Endothelial cell of umbilical vein (primary cell): ENCODE results near the gene CXCR2. TPM values are rescaled to one million over a fixed set of nuclear protein-coding genes. Genes with fewer than 3 reads are reported as not detected.
"Not testable (repeated sequence)": the region's sequence is repeated elsewhere in the genome, so short reads cannot be mapped to it uniquely, and the experiment has no call there.

ENCODE experiments used
- BruUV-seq: library from RNA; stranded (reverse); fragments of 400-500 nt; replicated peaks from 2 replicates; lab custom pipeline; 2021; lab: Mats Ljungman, UMichigan
- CTCF ChIA-PET: fragments of 300-600, 350-600 bp; sonication (Branson Sonifier 250); formaldehyde crosslinking; loops from one replicate; lab custom pipeline; 2021; ENCODE audit warnings: antibody characterized with exemption, inconsistent platforms; lab: Charles Lee
- POLR2A ChIA-PET: fragments of 300-600, 350-600 bp; sonication (Branson Sonifier 250); formaldehyde crosslinking; loops from one replicate; lab custom pipeline; 2021; ENCODE audit warnings: antibody characterized with exemption, inconsistent platforms; lab: Charles Lee
- DNase-seq: peaks from one replicate; pipeline ENCODE4 v3.0.0-alpha.2; 2011; ENCODE audit warnings: low read depth, low spot score
- FAIRE-seq: peaks from 2 replicates; lab custom pipeline; 2011; peaks lifted over from hg19 to GRCh38; lab: Jason Lieb, UNC
- H2AFZ ChIP-seq: 2 replicates; pipeline ENCODE4 v1.6.0; 2012; ENCODE audit warnings: low read depth, low read length, control low read depth, inconsistent platforms
- H3K27ac ChIP-seq: 2 replicates; pipeline ENCODE4 v1.5.1; 2011; ENCODE audit warnings: low read depth, mild to moderate bottlenecking, control low read depth, low read length, moderate library complexity; ENCODE audit not compliant: insufficient read depth
- H3K27me3 ChIP-seq, 2 experiments: 2 replicates each; pipeline versions ENCODE4 v1.6.0 to v1.6.1; 2011; ENCODE audit warnings: low read length in 2 of 2, mixed read lengths in 1 of 2; ENCODE audit not compliant: control insufficient read depth in 2 of 2, insufficient read depth in 2 of 2
- H3K36me3 ChIP-seq, 2 experiments: 2 replicates in 1 of 2; 3 replicates in 1 of 2; pipeline ENCODE4 v1.5.1; 2011; ENCODE audit warnings: low read length in 2 of 2, mild to moderate bottlenecking in 1 of 2, moderate library complexity in 1 of 2; ENCODE audit not compliant: control insufficient read depth in 2 of 2, insufficient read depth in 2 of 2; ENCODE audit errors: extremely low read depth in 1 of 2
- H3K4me1 ChIP-seq: 3 replicates; pipeline ENCODE4 v1.5.1; 2011; ENCODE audit warnings: mild to moderate bottlenecking, low read length; ENCODE audit not compliant: control insufficient read depth, insufficient read depth; ENCODE audit errors: extremely low read depth
- H3K4me2 ChIP-seq: 2 replicates; pipeline ENCODE4 v1.6.1; 2011; ENCODE audit warnings: low read length, control low read depth, mixed read lengths; ENCODE audit not compliant: insufficient read depth
- H3K4me3 ChIP-seq, 3 experiments: fragments of 200-600 bp in 1 of 3; sonication (generic), shearing (Covaris generic) in 1 of 3; replicated peaks in 1 of 3; 2 replicates each; pipeline ENCODE4 v1.5.1; 2011 to 2016; ENCODE audit warnings: control low read depth in 3 of 3, low read length in 3 of 3, mild to moderate bottlenecking in 2 of 3, inconsistent platforms in 1 of 3, low read depth in 1 of 3, moderate library complexity in 1 of 3; ENCODE audit not compliant: insufficient read depth in 1 of 3
- H3K79me2 ChIP-seq: 2 replicates; pipeline ENCODE4 v1.6.0; 2012; ENCODE audit warnings: low read length, inconsistent platforms; ENCODE audit not compliant: control insufficient read depth, insufficient read depth
- H3K9ac ChIP-seq: replicated peaks from 2 replicates; pipeline ENCODE3; 2011; ENCODE audit warnings: low read length, control low read depth; ENCODE audit not compliant: insufficient read depth; ENCODE audit errors: extremely low read depth
- H3K9me1 ChIP-seq: replicated peaks from 3 replicates; pipeline ENCODE4 v1.6.0; 2011; ENCODE audit warnings: mild to moderate bottlenecking, low read length; ENCODE audit not compliant: control insufficient read depth, insufficient read depth; ENCODE audit errors: extremely low read depth
- H3K9me3 ChIP-seq: replicated peaks from 2 replicates; pipeline ENCODE4 v1.5.1; 2012; ENCODE audit warnings: low read length, inconsistent platforms; ENCODE audit not compliant: control insufficient read depth, insufficient read depth
- H4K20me1 ChIP-seq: replicated peaks from 2 replicates; pipeline ENCODE3; 2011; ENCODE audit warnings: mild to moderate bottlenecking, low read length; ENCODE audit not compliant: control insufficient read depth, insufficient read depth; ENCODE audit errors: extremely low read depth
- FOS ChIP-seq: IDR thresholded peaks from 2 replicates; pipeline ENCODE4 v1.6.1; 2011; ENCODE audit warnings: mild to moderate bottlenecking, low read length, moderate library complexity, borderline replicate concordance; ENCODE audit not compliant: insufficient read depth
- JUN ChIP-seq: IDR thresholded peaks from 2 replicates; pipeline ENCODE4 v1.6.1; 2011; ENCODE audit warnings: borderline replicate concordance, low read depth; ENCODE audit not compliant: insufficient read length, insufficient read depth
- POLR2AphosphoS5 ChIP-seq: IDR thresholded peaks from 2 replicates; pipeline ENCODE4 v1.6.1; 2012; ENCODE audit warnings: low read depth, mild to moderate bottlenecking, control low read depth, low read length, moderate library complexity; ENCODE audit not compliant: insufficient read depth
- dilution Hi-C: fragments of 300-500 bp; cut with MboI; formaldehyde crosslinking; loops from one replicate; pipeline ENCODE4 v1.15.0; 2019; ENCODE audit warnings: low sequenced_read_pairs; ENCODE audit not compliant: extremely low pct_ligation_motif_present
- intact Hi-C: fragments of 100-400 bp; cut with micrococcal nuclease; formaldehyde crosslinking; loops from one replicate; pipeline ENCODE4 v1.10.0; 2022
- polyA plus RNA-seq, 4 experiments: library from polyadenylated mRNA; depleted of rRNA in 3 of 4; stranded (reverse) in 3 of 4; unstranded in 1 of 4; fragments of >200 nt; gene quantifications; 2 replicates each; pipeline versions ENCODE4 v1.2.1 to v1.2.3, GENCODE V29; 2011 to 2012; ENCODE audit warnings: missing spikeins in 1 of 4
- total RNA-seq: library from RNA; stranded (reverse); gene quantifications from 2 replicates; pipeline ENCODE4 v1.2.3, GENCODE V29; 2021

Gene CXCR2
- total and polyA plus RNA-seq, 2 donors (not counting 3 experiments of a cell fraction or from before 2014, with no cell fraction given) = not detected

- Histone ChIP-seq H3K79me2 (no peaks in the 10 kb centered on the region), H3K4me3 (no peak overlapping the region), H3K9ac (no peak overlapping the region), H3K4me2 (no peak overlapping the region), H3K4me1 (no peaks in the 10 kb centered on the region), H3K27me3 (peaks cover 15% of the 10 kb centered on the region in 2 experiments), H3K36me3 (no peaks in the 10 kb centered on the region), H2AFZ (no peak overlapping the region), H4K20me1 (no peaks in the 10 kb centered on the region), H3K9me3 (no peaks in the 10 kb centered on the region), H3K9me1 (no peaks in the 10 kb centered on the region), H3K27ac (no peak overlapping the region)
- ChIA-PET POLR2A (no interaction called here), CTCF (interaction anchor here (0.6 to 1.0 kb wide), 3 partner anchors 10 to 61 kb away, joined by 3 to 4 read pairs (median 4); no protein-coding TSS in a partner anchor)
- BruUV-seq = no TSS peak
- intact Hi-C loops = loop anchor here (5.0 kb wide), 1 partner anchor 87 kb away; no protein-coding TSS in a partner anchor
- FAIRE-seq (no peak), DNase-seq (no peak)
- no peak for TF ChIP-seq FOS
- TF ChIP-seq JUN = no peak
- no peak for TF ChIP-seq POLR2AphosphoS5
- dilution Hi-C loops = no loop called here
Observed at GRCh38 chr2:218169757-218170546, 44.1 kb downstream of the CXCR2 start.

- DNase-seq, H3K9me1 ChIP-seq, H2AFZ ChIP-seq, POLR2A ChIA-PET, intact Hi-C loops, H3K27ac ChIP-seq, H3K79me2 ChIP-seq, H4K20me1 ChIP-seq, H3K9ac ChIP-seq, BruUV-seq, H3K4me2 ChIP-seq, H3K9me3 ChIP-seq, H3K4me1 ChIP-seq, H3K36me3 ChIP-seq, H3K4me3 ChIP-seq, FAIRE-seq, dilution Hi-C loops: not testable (repeated sequence)
- CTCF ChIA-PET = interaction anchor here (0.7 to 1.8 kb wide), 4 partner anchors 10 to 686 kb away, joined by 3 to 4 read pairs (median 3); no protein-coding TSS in a partner anchor
- H3K27me3 ChIP-seq = peaks cover 7 to 10% of the 10 kb centered on the region in 2 experiments
Observed at GRCh38 chr2:218171744-218172143, 45.9 kb downstream of the CXCR2 start.
